ENCODE results near the gene PTPRN2.

Gene PTPRN2

GRCh38 chr7:157979636-157980340 is 607.8 kb downstream of the PTPRN2 start:
- DNase-seq, result no peak

- no peak for DNase-seq
Measured at GRCh38 chr7:157978766-157979165, 608.9 kb downstream of the PTPRN2 start.

- DNase-seq, result no peak
Measured at GRCh38 chr7:157977717-157978496, 609.7 kb downstream of the PTPRN2 start.

- no peak for DNase-seq
Measured at GRCh38 chr7:157977306-157977705, 610.3 kb downstream of the PTPRN2 start.

GRCh38 chr7:157976406-157976805 is 611.2 kb downstream of the PTPRN2 start:
- DNase-seq, result no peak

- no peak for DNase-seq
Measured at GRCh38 chr7:157975401-157976372, 611.9 kb downstream of the PTPRN2 start.

- no peak for DNase-seq
Measured at GRCh38 chr7:157974678-157975230, 612.9 kb downstream of the PTPRN2 start.

GRCh38 chr7:157973971-157974677 is 613.5 kb downstream of the PTPRN2 start:
- no peak for DNase-seq

- DNase-seq, result no peak
Measured at GRCh38 chr7:157972914-157973313, 614.7 kb downstream of the PTPRN2 start.

- DNase-seq, result no peak
Measured at GRCh38 chr7:157971501-157971900, 616.1 kb downstream of the PTPRN2 start.

- no peak for DNase-seq
Measured at GRCh38 chr7:157970744-157971143, 616.9 kb downstream of the PTPRN2 start.

GRCh38 chr7:157969995-157970394 is 617.6 kb downstream of the PTPRN2 start:
- DNase-seq, result no peak

GRCh38 chr7:157966490-157966889 is 621.1 kb downstream of the PTPRN2 start:
- DNase-seq, result no peak

GRCh38 chr7:157964521-157964920 is 623.1 kb downstream of the PTPRN2 start:
- no peak for DNase-seq

GRCh38 chr7:157964016-157964415 is 623.6 kb downstream of the PTPRN2 start:
- no peak for DNase-seq

- DNase-seq, result no peak
Measured at GRCh38 chr7:157963526-157963925, 624.1 kb downstream of the PTPRN2 start.

- DNase-seq, result no peak
Measured at GRCh38 chr7:157962458-157963306, 624.9 kb downstream of the PTPRN2 start.

GRCh38 chr7:157961731-157962457 is 625.7 kb downstream of the PTPRN2 start:
- no peak for DNase-seq

- DNase-seq, result no peak
Measured at GRCh38 chr7:157955348-157955999, 632.1 kb downstream of the PTPRN2 start.

- DNase-seq, result no peak
Measured at GRCh38 chr7:157954901-157955300, 632.7 kb downstream of the PTPRN2 start.
